ENCODE data around the gene ACSL3. TPM values are rescaled to one million over a fixed set of nuclear protein-coding genes. Genes with fewer than 3 reads are reported as not detected.

The ACSL3 gene
- total and polyA plus RNA-seq, 2 donors from 2014 or later: 33.6 to 58.8 TPM

DNA sequence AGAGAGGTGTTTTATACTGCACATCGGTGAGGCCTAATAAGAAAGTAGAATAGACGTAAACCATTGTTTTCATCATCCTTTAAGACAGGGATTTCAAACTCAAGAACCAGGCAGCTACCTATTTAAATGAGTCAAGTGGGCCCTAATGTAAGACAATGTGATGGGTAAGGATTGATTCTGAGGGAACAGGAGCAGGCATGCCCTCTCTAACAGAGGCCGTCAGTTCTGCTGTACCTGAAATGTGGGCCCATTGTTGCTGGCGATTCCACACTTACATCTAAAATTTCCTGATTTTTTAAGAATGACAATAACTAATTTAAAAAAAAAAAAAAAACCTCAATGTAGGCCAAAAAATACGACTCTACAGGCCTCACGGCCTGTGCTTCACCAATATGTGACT lies 67.5 kb downstream of the ACSL3 start:
- Histone ChIP-seq H3K9ac (ENCODE audit: low read length in 3 of 3) (no peak overlapping the region), H3K36me3 (ENCODE audit: control insufficient read depth in 2 of 3, insufficient read depth in 3 of 3, low read length in 3 of 3) (peaks cover under 1 to 13% (median 13%) of the 10 kb centered on the region in 3 donors), H3K27me3 (ENCODE audit: control insufficient read depth, insufficient read depth, low read length) (no peaks in the 10 kb centered on the region), H3K27ac (ENCODE audit: low read depth in 2 of 2, low read length in 2 of 2) (no peak overlapping the region), H3K4me1 (ENCODE audit: control insufficient read depth in 2 of 3, insufficient read depth in 2 of 3, low read depth in 1 of 3, low read length in 3 of 3) (no peaks in the 10 kb centered on the region), H3K4me3 (ENCODE audit: low read length in 3 of 3) (no peak overlapping the region), H3K9me3 (ENCODE audit: control insufficient read depth in 2 of 3, insufficient read depth in 1 of 3, low read length in 3 of 3) (no peaks in the 10 kb centered on the region)
- DNase-seq: no peak
- no peak for FAIRE-seq
- TF ChIP-seq CTCF (IDR thresholded peaks at IDR 0.05; ENCODE audit: borderline replicate concordance, extremely low read depth, insufficient read depth): no peak
- intact Hi-C loops (cut with DNase I): no loop called here

DNA sequence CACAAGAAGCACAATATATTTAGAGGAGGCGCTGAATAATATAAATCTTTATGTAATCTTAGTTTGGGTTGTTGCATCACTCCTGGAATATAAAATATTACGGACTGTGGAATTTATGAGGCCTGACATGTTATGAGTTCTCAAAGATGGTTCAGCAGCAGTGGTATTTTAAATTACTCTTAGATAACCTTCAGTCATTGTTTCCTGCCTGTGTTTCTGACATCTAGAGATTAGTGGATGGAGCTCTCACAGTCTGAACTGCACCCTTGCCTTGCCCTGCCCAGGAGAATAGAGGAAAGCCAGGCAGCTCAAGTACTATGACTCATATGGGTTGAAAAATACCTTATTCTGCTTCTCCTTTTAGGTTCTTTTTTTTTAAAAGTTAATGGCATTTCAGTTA lies 70.0 kb downstream of the ACSL3 start:
- no peak for DNase-seq

GRCh38 chr2:222931659-222932058 lies 70.8 kb downstream of the ACSL3 start:
- DNase-seq: no peak
- H3K27ac ChIP-seq (ENCODE audit: low read depth in 2 of 2, low read length in 2 of 2): no peak overlapping the region
- H3K4me1 ChIP-seq (ENCODE audit: control insufficient read depth in 2 of 3, insufficient read depth in 2 of 3, low read depth in 1 of 3, low read length in 3 of 3): no peaks in the 10 kb centered on the region
- no peak overlapping the region for H3K4me3 ChIP-seq (ENCODE audit: low read length in 3 of 3)
- H3K36me3 ChIP-seq (ENCODE audit: control insufficient read depth in 2 of 3, insufficient read depth in 3 of 3, low read length in 3 of 3): peaks cover 5 to 37% (median 22%) of the 10 kb centered on the region in 3 donors
- intact Hi-C loops (cut with DNase I): no loop called here
- no peaks in the 10 kb centered on the region for H3K27me3 ChIP-seq (ENCODE audit: control insufficient read depth, insufficient read depth, low read length)
- no peaks in the 10 kb centered on the region for H3K9me3 ChIP-seq (ENCODE audit: control insufficient read depth in 2 of 3, insufficient read depth in 1 of 3, low read length in 3 of 3)
- H3K9ac ChIP-seq (ENCODE audit: low read length in 3 of 3): no peak overlapping the region
- TF ChIP-seq CTCF (IDR thresholded peaks at IDR 0.05; ENCODE audit: borderline replicate concordance, extremely low read depth, insufficient read depth): no peak
- FAIRE-seq: no peak

More for the DNA sequence above, 70.0 kb downstream of the ACSL3 start:
- no peaks in the 10 kb centered on the region for H3K4me1 ChIP-seq (ENCODE audit: control insufficient read depth in 2 of 3, insufficient read depth in 2 of 3, low read depth in 1 of 3, low read length in 3 of 3)
- peaks cover 5 to 32% (median 22%) of the 10 kb centered on the region in 3 donors for H3K36me3 ChIP-seq (ENCODE audit: control insufficient read depth in 2 of 3, insufficient read depth in 3 of 3, low read length in 3 of 3)
- H3K27ac ChIP-seq (ENCODE audit: low read depth in 2 of 2, low read length in 2 of 2): no peak overlapping the region
- no peak overlapping the region for H3K9ac ChIP-seq (ENCODE audit: low read length in 3 of 3)
- intact Hi-C loops (cut with DNase I): no loop called here
- H3K27me3 ChIP-seq (ENCODE audit: control insufficient read depth, insufficient read depth, low read length): no peaks in the 10 kb centered on the region
- no peak for FAIRE-seq
- no peak for TF ChIP-seq CTCF (IDR thresholded peaks at IDR 0.05; ENCODE audit: borderline replicate concordance, extremely low read depth, insufficient read depth)
- no peaks in the 10 kb centered on the region for H3K9me3 ChIP-seq (ENCODE audit: control insufficient read depth in 2 of 3, insufficient read depth in 1 of 3, low read length in 3 of 3)
- no peak overlapping the region for H3K4me3 ChIP-seq (ENCODE audit: low read length in 3 of 3)

GRCh38 chr2:222933458-222933857 lies 72.6 kb downstream of the ACSL3 start:
- no peak for FAIRE-seq

More at GRCh38 chr2:222933458-222933857, 72.6 kb downstream of the ACSL3 start:
- no peak overlapping the region for H3K9ac ChIP-seq (ENCODE audit: low read length in 3 of 3)
- peaks cover 0 to 4% (median 0%) of the 10 kb centered on the region in 3 donors for H3K9me3 ChIP-seq (ENCODE audit: control insufficient read depth in 2 of 3, insufficient read depth in 1 of 3, low read length in 3 of 3)
- no peaks in the 10 kb centered on the region for H3K4me1 ChIP-seq (ENCODE audit: control insufficient read depth in 2 of 3, insufficient read depth in 2 of 3, low read depth in 1 of 3, low read length in 3 of 3)
- DNase-seq: no peak
- H3K27ac ChIP-seq (ENCODE audit: low read depth in 2 of 2, low read length in 2 of 2): no peak overlapping the region
- H3K36me3 ChIP-seq (ENCODE audit: control insufficient read depth in 2 of 3, insufficient read depth in 3 of 3, low read length in 3 of 3): peaks cover 6 to 41% (median 24%) of the 10 kb centered on the region in 3 donors
- no peaks in the 10 kb centered on the region for H3K27me3 ChIP-seq (ENCODE audit: control insufficient read depth, insufficient read depth, low read length)
- TF ChIP-seq CTCF (IDR thresholded peaks at IDR 0.05; ENCODE audit: borderline replicate concordance, extremely low read depth, insufficient read depth): no peak
- H3K4me3 ChIP-seq (ENCODE audit: low read length in 3 of 3): no peak overlapping the region
- intact Hi-C loops (cut with DNase I): no loop called here
